ENCODE data around the gene POR. TPM values are rescaled to one million over a fixed set of nuclear protein-coding genes. Genes with fewer than 3 reads are reported as not detected.
A peak's percentile ranks its signal among the peaks of the same experiment; 100 is the strongest.

POR gene
- total and polyA plus RNA-seq, 2 of the 13 experiments (the other 11 are each of a cell fraction or from before 2014, with no cell fraction given): 145 to 266 TPM

DNA sequence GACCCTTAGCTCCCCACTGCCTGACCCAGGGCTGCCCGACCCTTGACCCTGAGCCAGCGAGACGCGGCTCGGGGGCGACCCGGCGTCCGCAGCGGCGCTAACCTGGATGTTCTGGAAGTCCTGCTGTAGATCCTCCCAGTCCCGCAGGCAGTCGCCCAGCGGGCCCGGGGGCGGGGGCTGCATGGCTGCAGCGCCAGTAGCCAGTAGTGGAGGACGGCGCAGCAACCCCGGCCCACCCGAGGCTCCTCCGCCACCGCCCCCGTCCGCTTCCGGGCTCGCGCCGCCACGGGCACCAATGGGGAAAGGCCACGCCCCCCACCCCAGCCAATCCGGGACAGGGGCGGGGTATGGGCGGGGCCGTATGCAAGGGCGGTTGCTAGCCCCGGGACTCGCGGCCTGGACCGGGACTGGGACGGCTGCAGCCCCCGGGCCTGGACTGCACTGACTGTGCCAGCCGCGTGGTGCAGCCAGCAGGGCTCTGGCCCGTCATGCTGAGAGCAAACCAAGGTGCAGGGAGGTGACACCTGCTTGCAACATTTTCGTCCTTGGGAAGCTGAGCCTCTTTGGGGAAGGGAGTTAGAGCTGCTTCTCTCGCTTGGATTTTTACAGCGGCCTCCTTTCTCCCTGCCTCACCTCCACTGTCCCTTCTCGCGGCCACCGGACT lies 79.6 kb downstream of the POR start, which contains the start of gene TMEM120A (continued):
- TF ChIP-seq, protein P1, sequence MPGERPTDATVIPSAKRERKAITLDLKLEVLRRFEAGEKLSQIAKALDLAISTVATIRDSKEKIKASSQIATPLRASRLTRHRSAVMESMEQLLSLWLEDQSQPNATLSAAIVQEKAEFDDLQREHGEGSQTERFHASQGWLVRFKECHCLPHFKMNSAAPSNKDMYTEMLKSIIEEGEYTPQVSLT (CRISPR knock-in tag; IDR thresholded peaks at IDR 0.05; ENCODE audit: borderline replicate concordance, low read depth): no peak
- no peak for TF ChIP-seq FOXA1 (IDR thresholded peaks at IDR 0.05)
- no peak; the same call in 1 of the 2 replicates for TF ChIP-seq FOXA1 (CRISPR knock-in tag; IDR thresholded peaks at IDR 0.05)
- no peak for TF ChIP-seq ZBTB8A (CRISPR knock-in tag; IDR thresholded peaks at IDR 0.05; ENCODE audit: borderline replicate concordance, low read depth)
- TF ChIP-seq, protein P2, sequence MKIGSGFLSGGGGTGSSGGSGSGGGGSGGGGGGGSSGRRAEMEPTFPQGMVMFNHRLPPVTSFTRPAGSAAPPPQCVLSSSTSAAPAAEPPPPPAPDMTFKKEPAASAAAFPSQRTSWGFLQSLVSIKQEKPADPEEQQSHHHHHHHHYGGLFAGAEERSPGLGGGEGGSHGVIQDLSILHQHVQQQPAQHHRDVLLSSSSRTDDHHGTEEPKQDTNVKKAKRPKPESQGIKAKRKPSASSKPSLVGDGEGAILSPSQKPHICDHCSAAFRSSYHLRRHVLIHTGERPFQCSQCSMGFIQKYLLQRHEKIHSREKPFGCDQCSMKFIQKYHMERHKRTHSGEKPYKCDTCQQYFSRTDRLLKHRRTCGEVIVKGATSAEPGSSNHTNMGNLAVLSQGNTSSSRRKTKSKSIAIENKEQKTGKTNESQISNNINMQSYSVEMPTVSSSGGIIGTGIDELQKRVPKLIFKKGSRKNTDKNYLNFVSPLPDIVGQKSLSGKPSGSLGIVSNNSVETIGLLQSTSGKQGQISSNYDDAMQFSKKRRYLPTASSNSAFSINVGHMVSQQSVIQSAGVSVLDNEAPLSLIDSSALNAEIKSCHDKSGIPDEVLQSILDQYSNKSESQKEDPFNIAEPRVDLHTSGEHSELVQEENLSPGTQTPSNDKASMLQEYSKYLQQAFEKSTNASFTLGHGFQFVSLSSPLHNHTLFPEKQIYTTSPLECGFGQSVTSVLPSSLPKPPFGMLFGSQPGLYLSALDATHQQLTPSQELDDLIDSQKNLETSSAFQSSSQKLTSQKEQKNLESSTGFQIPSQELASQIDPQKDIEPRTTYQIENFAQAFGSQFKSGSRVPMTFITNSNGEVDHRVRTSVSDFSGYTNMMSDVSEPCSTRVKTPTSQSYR (CRISPR knock-in tag; IDR thresholded peaks at IDR 0.05; ENCODE audit: borderline replicate concordance): no peak
- peak; percentile 87 for TF ChIP-seq AGO1 (IDR thresholded peaks at IDR 0.05; ENCODE audit: low read depth, low read length, poor library complexity, severe bottlenecking)
- TF ChIP-seq ZNF143 (CRISPR knock-in tag; IDR thresholded peaks at IDR 0.05): peak; percentile 10; the same call in 1 of the 2 replicates
- TF ChIP-seq FOXJ3 (CRISPR knock-in tag; IDR thresholded peaks at IDR 0.05; ENCODE audit: borderline replicate concordance): 0 out of 2 replicates have a peak, but pooled peaks have one; percentile 43
- TF ChIP-seq, protein P3, sequence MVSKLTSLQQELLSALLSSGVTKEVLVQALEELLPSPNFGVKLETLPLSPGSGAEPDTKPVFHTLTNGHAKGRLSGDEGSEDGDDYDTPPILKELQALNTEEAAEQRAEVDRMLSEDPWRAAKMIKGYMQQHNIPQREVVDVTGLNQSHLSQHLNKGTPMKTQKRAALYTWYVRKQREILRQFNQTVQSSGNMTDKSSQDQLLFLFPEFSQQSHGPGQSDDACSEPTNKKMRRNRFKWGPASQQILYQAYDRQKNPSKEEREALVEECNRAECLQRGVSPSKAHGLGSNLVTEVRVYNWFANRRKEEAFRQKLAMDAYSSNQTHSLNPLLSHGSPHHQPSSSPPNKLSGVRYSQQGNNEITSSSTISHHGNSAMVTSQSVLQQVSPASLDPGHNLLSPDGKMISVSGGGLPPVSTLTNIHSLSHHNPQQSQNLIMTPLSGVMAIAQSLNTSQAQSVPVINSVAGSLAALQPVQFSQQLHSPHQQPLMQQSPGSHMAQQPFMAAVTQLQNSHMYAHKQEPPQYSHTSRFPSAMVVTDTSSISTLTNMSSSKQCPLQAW (CRISPR knock-in tag; IDR thresholded peaks at IDR 0.05): peak; percentile 69; the same call in 1 of the 2 replicates
- TF ChIP-seq DPF2 (CRISPR knock-in tag; IDR thresholded peaks at IDR 0.05; ENCODE audit: borderline replicate concordance, low read depth): no peak
- no peak for TF ChIP-seq ATRX (CRISPR knock-in tag; IDR thresholded peaks at IDR 0.05; ENCODE audit: borderline replicate concordance)
- no peak for TF ChIP-seq REXO4 (CRISPR knock-in tag; IDR thresholded peaks at IDR 0.05; ENCODE audit: borderline replicate concordance)
- TF ChIP-seq, protein P4, sequence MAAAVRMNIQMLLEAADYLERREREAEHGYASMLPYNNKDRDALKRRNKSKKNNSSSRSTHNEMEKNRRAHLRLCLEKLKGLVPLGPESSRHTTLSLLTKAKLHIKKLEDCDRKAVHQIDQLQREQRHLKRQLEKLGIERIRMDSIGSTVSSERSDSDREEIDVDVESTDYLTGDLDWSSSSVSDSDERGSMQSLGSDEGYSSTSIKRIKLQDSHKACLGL (CRISPR knock-in tag; IDR thresholded peaks at IDR 0.05): peak; percentile 73; the same call in 1 of the 2 replicates
- TF ChIP-seq TARDBP (CRISPR knock-in tag; IDR thresholded peaks at IDR 0.05): peak; percentile 39; the same call in 1 of the 2 replicates
- TF ChIP-seq IRX3 (CRISPR knock-in tag; IDR thresholded peaks at IDR 0.05; ENCODE audit: borderline replicate concordance, low read depth): no peak; the same call in 1 of the 2 replicates
- TF ChIP-seq, protein P5, sequence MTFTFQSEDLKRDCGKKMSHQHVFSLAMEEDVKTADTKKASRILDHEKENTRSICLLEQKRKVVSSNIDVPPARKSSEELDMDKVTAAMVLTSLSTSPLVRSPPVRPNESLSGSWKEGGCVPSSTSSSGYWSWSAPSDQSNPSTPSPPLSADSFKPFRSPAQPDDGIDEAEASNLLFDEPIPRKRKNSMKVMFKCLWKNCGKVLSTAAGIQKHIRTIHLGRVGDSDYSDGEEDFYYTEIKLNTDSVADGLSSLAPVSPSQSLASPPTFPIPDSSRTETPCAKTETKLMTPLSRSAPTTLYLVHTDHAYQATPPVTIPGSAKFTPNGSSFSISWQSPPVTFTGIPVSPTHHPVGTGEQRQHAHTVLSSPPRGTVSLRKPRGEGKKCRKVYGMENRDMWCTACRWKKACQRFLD (CRISPR knock-in tag; IDR thresholded peaks at IDR 0.05; ENCODE audit: borderline replicate concordance): no peak; the same call in 1 of the 2 replicates
- TF ChIP-seq BCL6 (CRISPR knock-in tag; IDR thresholded peaks at IDR 0.05): no peak
- no peak for TF ChIP-seq PLRG1 (conservative IDR thresholded peaks at IDR 0.05)
- TF ChIP-seq, protein P6, sequence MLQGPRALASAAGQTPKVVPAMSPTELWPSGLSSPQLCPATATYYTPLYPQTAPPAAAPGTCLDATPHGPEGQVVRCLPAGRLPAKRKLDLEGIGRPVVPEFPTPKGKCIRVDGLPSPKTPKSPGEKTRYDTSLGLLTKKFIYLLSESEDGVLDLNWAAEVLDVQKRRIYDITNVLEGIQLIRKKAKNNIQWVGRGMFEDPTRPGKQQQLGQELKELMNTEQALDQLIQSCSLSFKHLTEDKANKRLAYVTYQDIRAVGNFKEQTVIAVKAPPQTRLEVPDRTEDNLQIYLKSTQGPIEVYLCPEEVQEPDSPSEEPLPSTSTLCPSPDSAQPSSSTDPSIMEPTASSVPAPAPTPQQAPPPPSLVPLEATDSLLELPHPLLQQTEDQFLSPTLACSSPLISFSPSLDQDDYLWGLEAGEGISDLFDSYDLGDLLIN (CRISPR knock-in tag; IDR thresholded peaks at IDR 0.05; ENCODE audit: borderline replicate concordance): no peak
